ENCODE measurements around the gene SLC6A8. TPM values are rescaled to one million over a fixed set of nuclear protein-coding genes. Genes with fewer than 3 reads are reported as not detected.
"Not testable (repeated sequence)": the region's sequence is repeated elsewhere in the genome, so short reads cannot be mapped to it uniquely, and the experiment has no call there.

Gene SLC6A8
- total and polyA plus RNA-seq, 9 donors: 14.6 to 49.1 (median 32.1) TPM

DNA sequence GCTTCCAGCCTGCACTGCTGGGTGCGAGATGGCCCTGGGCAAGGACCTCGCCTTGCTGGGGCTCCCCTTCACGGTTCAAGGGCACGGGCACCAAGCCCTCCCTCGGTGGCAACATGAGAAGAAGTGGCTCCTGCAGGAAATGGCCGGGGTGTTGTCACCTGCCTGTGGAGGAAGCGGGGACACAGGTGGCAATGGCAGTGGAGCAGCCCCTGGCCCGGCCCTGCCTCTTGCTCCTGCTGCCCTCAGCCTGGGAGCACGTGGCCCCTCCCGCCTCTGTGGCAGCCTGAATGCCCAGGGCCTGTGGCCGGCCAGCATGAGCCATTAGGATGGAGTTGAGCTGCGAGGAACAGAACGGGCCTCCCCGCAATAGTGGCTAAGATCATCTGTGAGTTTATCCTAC is 53.7 kb downstream of the SLC6A8 start:
- DNase-seq: no peak
- Histone ChIP-seq H3K4me1 (ENCODE audit: control insufficient read depth, insufficient read depth, low read length) (peaks cover 19% of the 10 kb centered on the region), H3K4me3 (ENCODE audit: low read length) (no peak overlapping the region), H3K9me3 (replicated peaks; ENCODE audit: control insufficient read depth, low read depth, low read length) (no peaks in the 10 kb centered on the region), H3K27ac (ENCODE audit: low read length) (no peak overlapping the region), H3K36me3 (ENCODE audit: control insufficient read depth, insufficient read depth, low read length) (no peaks in the 10 kb centered on the region), H3K27me3 (ENCODE audit: control insufficient read depth, insufficient read depth, low read length) (no peaks in the 10 kb centered on the region)
- WGBS (ENCODE audit: insufficient coverage): 88% methylated on average over 10 of the region's 14 CpGs

- peaks cover 16% of the 10 kb centered on the region for H3K4me1 ChIP-seq (ENCODE audit: control insufficient read depth, insufficient read depth, low read length)
- not testable (repeated sequence) for H3K36me3 ChIP-seq (ENCODE audit: control insufficient read depth, insufficient read depth, low read length); DNase-seq; H3K9me3 ChIP-seq (replicated peaks; ENCODE audit: control insufficient read depth, low read depth, low read length); H3K4me3 ChIP-seq (ENCODE audit: low read length); H3K27ac ChIP-seq (ENCODE audit: low read length); H3K27me3 ChIP-seq (ENCODE audit: control insufficient read depth, insufficient read depth, low read length)
- WGBS (ENCODE audit: insufficient coverage): 96% methylated on average over 12 of the region's 14 CpGs
These were observed 54.4 kb downstream of the SLC6A8 start for GRCh38 chrX:153742111-153742510.

DNA sequence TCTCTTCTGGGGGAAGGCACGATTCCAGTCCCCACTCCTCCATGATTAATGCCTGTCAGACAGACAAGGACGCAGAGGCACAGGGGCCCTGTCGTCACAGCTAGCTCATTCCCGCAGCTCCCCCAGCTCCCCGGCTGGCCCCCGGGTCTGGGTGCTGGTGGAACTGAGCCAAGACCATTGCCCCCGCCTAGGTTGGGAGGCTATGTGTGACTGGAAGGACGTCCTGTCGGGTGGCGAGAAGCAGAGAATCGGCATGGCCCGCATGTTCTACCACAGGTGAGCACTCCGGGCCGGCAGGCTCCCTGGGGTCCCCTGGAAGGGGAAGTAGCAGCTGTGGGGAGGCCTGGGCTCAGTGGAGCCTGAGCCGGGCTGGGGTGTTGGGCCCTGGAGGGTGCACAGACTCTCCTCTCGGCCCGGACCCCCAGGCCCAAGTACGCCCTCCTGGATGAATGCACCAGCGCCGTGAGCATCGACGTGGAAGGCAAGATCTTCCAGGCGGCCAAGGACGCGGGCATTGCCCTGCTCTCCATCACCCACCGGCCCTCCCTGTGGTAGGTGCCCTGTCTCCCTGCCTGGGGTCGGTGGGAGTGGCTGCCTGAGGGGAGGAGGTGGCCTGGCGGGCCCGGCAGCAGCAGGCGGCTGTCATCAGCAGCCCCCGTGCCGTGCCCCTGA is 55.2 kb downstream of the SLC6A8 start:
- not testable (repeated sequence) for H3K9me3 ChIP-seq (replicated peaks; ENCODE audit: control insufficient read depth, low read depth, low read length); H3K27me3 ChIP-seq (ENCODE audit: control insufficient read depth, insufficient read depth, low read length)
- WGBS (ENCODE audit: insufficient coverage): 75% methylated on average over 6 of the region's 32 CpGs

GRCh38 chrX:153743468-153744209 is 55.9 kb downstream of the SLC6A8 start:
- H3K4me1 ChIP-seq (ENCODE audit: control insufficient read depth, insufficient read depth, low read length): peaks cover 16% of the 10 kb centered on the region
- not testable (repeated sequence) for H3K36me3 ChIP-seq (ENCODE audit: control insufficient read depth, insufficient read depth, low read length); H3K9me3 ChIP-seq (replicated peaks; ENCODE audit: control insufficient read depth, low read depth, low read length); H3K4me3 ChIP-seq (ENCODE audit: low read length); H3K27ac ChIP-seq (ENCODE audit: low read length); H3K27me3 ChIP-seq (ENCODE audit: control insufficient read depth, insufficient read depth, low read length); DNase-seq
- 33% methylated on average over 8 of the region's 35 CpGs for WGBS (ENCODE audit: insufficient coverage)

More for the DNA sequence above, 55.2 kb downstream of the SLC6A8 start:
- not testable (repeated sequence) for H3K36me3 ChIP-seq (ENCODE audit: control insufficient read depth, insufficient read depth, low read length); H3K4me3 ChIP-seq (ENCODE audit: low read length); DNase-seq; H3K27ac ChIP-seq (ENCODE audit: low read length)
- peaks cover 16% of the 10 kb centered on the region for H3K4me1 ChIP-seq (ENCODE audit: control insufficient read depth, insufficient read depth, low read length)

GRCh38 chrX:153744210-153745066 is 56.7 kb downstream of the SLC6A8 start:
- Histone ChIP-seq H3K36me3 (ENCODE audit: control insufficient read depth, insufficient read depth, low read length) (no peaks in the 10 kb centered on the region), H3K4me1 (ENCODE audit: control insufficient read depth, insufficient read depth, low read length) (peaks cover 16% of the 10 kb centered on the region), H3K27ac (ENCODE audit: low read length) (no peak overlapping the region), H3K27me3 (ENCODE audit: control insufficient read depth, insufficient read depth, low read length) (no peaks in the 10 kb centered on the region), H3K4me3 (ENCODE audit: low read length) (no peak overlapping the region), H3K9me3 (replicated peaks; ENCODE audit: control insufficient read depth, low read depth, low read length) (no peaks in the 10 kb centered on the region)
- WGBS (ENCODE audit: insufficient coverage): 37% methylated on average over 31 of the region's 38 CpGs
- no peak for DNase-seq

- WGBS (ENCODE audit: insufficient coverage): 52% methylated on average over 7 of the region's 12 CpGs
- H3K4me1 ChIP-seq (ENCODE audit: control insufficient read depth, insufficient read depth, low read length): peaks cover 16% of the 10 kb centered on the region
- H3K27me3 ChIP-seq (ENCODE audit: control insufficient read depth, insufficient read depth, low read length); H3K36me3 ChIP-seq (ENCODE audit: control insufficient read depth, insufficient read depth, low read length); DNase-seq; H3K27ac ChIP-seq (ENCODE audit: low read length); H3K4me3 ChIP-seq (ENCODE audit: low read length); H3K9me3 ChIP-seq (replicated peaks; ENCODE audit: control insufficient read depth, low read depth, low read length): not testable (repeated sequence)
These were observed 57.3 kb downstream of the SLC6A8 start for GRCh38 chrX:153745067-153745433.

Other genes with a start within 250 kb of the SLC6A8 start
- gene TREX2, start 241.9 kb upstream of the SLC6A8 start, total RNA-seq: 0.49 TPM
- 1 to 10 TPM in 1 of 8 donors, under 1 TPM in 7; 0.20 to 1.3 (median 0.63) TPM for gene TREX2, start 241.9 kb upstream of the SLC6A8 start, polyA plus RNA-seq (ENCODE audit: insufficient read depth in 1 of 8, insufficient read length in 8 of 8, low replicate concordance in 1 of 8)
- gene HAUS7, start 217.3 kb upstream of the SLC6A8 start, total RNA-seq: 20.0 TPM
- 10 to 100 TPM; 27.2 to 34.3 (median 30.3) TPM for gene HAUS7, start 217.3 kb upstream of the SLC6A8 start, polyA plus RNA-seq (ENCODE audit: insufficient read depth in 1 of 8, insufficient read length in 8 of 8, low replicate concordance in 1 of 8)
- 39.7 TPM for gene BGN, start 192.9 kb upstream of the SLC6A8 start, total RNA-seq
- gene BGN, start 192.9 kb upstream of the SLC6A8 start, polyA plus RNA-seq (ENCODE audit: insufficient read depth in 1 of 8, insufficient read length in 8 of 8, low replicate concordance in 1 of 8): 100 to 1,000 TPM in 6 of 8 donors, 10 to 100 TPM in 2; 87.7 to 238 (median 161) TPM
- gene ATP2B3, start 170.3 kb upstream of the SLC6A8 start, total RNA-seq: 0.18 TPM
- gene ATP2B3, start 170.3 kb upstream of the SLC6A8 start, polyA plus RNA-seq (ENCODE audit: insufficient read depth in 1 of 8, insufficient read length in 8 of 8, low replicate concordance in 1 of 8): under 1 TPM; 0.22 to 0.56 (median 0.31) TPM
- gene CCNQ, start 88.8 kb upstream of the SLC6A8 start, total RNA-seq: 14.1 TPM
- 10 to 100 TPM; 11.7 to 15.9 (median 13.2) TPM for gene CCNQ, start 88.8 kb upstream of the SLC6A8 start, polyA plus RNA-seq (ENCODE audit: insufficient read depth in 1 of 8, insufficient read length in 8 of 8, low replicate concordance in 1 of 8)
- gene DUSP9, start 40.7 kb upstream of the SLC6A8 start, total RNA-seq: 0.35 TPM
- under 1 TPM in 7 of 8 donors, not detected in 1; 0.11 to 0.89 (median 0.37) TPM for gene DUSP9, start 40.7 kb upstream of the SLC6A8 start, polyA plus RNA-seq (ENCODE audit: insufficient read depth in 1 of 8, insufficient read length in 8 of 8, low replicate concordance in 1 of 8)
- gene PNCK, start 14.1 kb upstream of the SLC6A8 start, total RNA-seq: 3.5 TPM
- 10 to 100 TPM in 1 of 8 donors, 1 to 10 TPM in 5, under 1 TPM in 2; 0.93 to 10.6 (median 3.4) TPM for gene PNCK, start 14.1 kb upstream of the SLC6A8 start, polyA plus RNA-seq (ENCODE audit: insufficient read depth in 1 of 8, insufficient read length in 8 of 8, low replicate concordance in 1 of 8)
- gene BCAP31, start 36.5 kb downstream of the SLC6A8 start, total RNA-seq: 51.8 TPM
- gene BCAP31, start 36.5 kb downstream of the SLC6A8 start, polyA plus RNA-seq (ENCODE audit: insufficient read depth in 1 of 8, insufficient read length in 8 of 8, low replicate concordance in 1 of 8): 10 to 100 TPM; 73.9 to 90.1 (median 76.9) TPM
- 7.2 TPM for gene ABCD1, start 36.9 kb downstream of the SLC6A8 start, total RNA-seq
- 10 to 100 TPM in 1 of 8 donors, 1 to 10 TPM in 7; 7.7 to 11.4 (median 9.2) TPM for gene ABCD1, start 36.9 kb downstream of the SLC6A8 start, polyA plus RNA-seq (ENCODE audit: insufficient read depth in 1 of 8, insufficient read length in 8 of 8, low replicate concordance in 1 of 8)
- gene PLXNB3, start 76.3 kb downstream of the SLC6A8 start, total RNA-seq: 0.89 TPM
- 1 to 10 TPM; 2.4 to 8.9 (median 4.2) TPM for gene PLXNB3, start 76.3 kb downstream of the SLC6A8 start, polyA plus RNA-seq (ENCODE audit: insufficient read depth in 1 of 8, insufficient read length in 8 of 8, low replicate concordance in 1 of 8)
- gene SRPK3, start 93.1 kb downstream of the SLC6A8 start, total RNA-seq: 195 TPM
- gene SRPK3, start 93.1 kb downstream of the SLC6A8 start, polyA plus RNA-seq (ENCODE audit: insufficient read depth in 1 of 8, insufficient read length in 8 of 8, low replicate concordance in 1 of 8): 100 to 1,000 TPM; 145 to 273 (median 232) TPM
- 30.6 TPM for gene IDH3G, start 106.4 kb downstream of the SLC6A8 start, total RNA-seq
- gene IDH3G, start 106.4 kb downstream of the SLC6A8 start, polyA plus RNA-seq (ENCODE audit: insufficient read depth in 1 of 8, insufficient read length in 8 of 8, low replicate concordance in 1 of 8): 10 to 100 TPM; 49.7 to 62.4 (median 54.4) TPM
- gene SSR4, start 106.7 kb downstream of the SLC6A8 start, total RNA-seq: 188 TPM
- gene SSR4, start 106.7 kb downstream of the SLC6A8 start, polyA plus RNA-seq (ENCODE audit: insufficient read depth in 1 of 8, insufficient read length in 8 of 8, low replicate concordance in 1 of 8): 100 to 1,000 TPM in 7 of 8 donors, 10 to 100 TPM in 1; 95.6 to 148 (median 131) TPM
- 1.6 TPM for gene PDZD4, start 142.6 kb downstream of the SLC6A8 start, total RNA-seq
- 1 to 10 TPM; 2.1 to 6.3 (median 3.8) TPM for gene PDZD4, start 142.6 kb downstream of the SLC6A8 start, polyA plus RNA-seq (ENCODE audit: insufficient read depth in 1 of 8, insufficient read length in 8 of 8, low replicate concordance in 1 of 8)
- gene L1CAM, start 198.2 kb downstream of the SLC6A8 start, total RNA-seq: 0.84 TPM
- gene L1CAM, start 198.2 kb downstream of the SLC6A8 start, polyA plus RNA-seq (ENCODE audit: insufficient read depth in 1 of 8, insufficient read length in 8 of 8, low replicate concordance in 1 of 8): 10 to 100 TPM in 1 of 8 donors, 1 to 10 TPM in 7; 1.6 to 12.0 (median 3.7) TPM
- gene AVPR2, start 216.7 kb downstream of the SLC6A8 start, total RNA-seq: 0.84 TPM
- gene AVPR2, start 216.7 kb downstream of the SLC6A8 start, polyA plus RNA-seq (ENCODE audit: insufficient read depth in 1 of 8, insufficient read length in 8 of 8, low replicate concordance in 1 of 8): 1 to 10 TPM in 2 of 8 donors, under 1 TPM in 6; 0.49 to 1.2 (median 0.79) TPM
- 15.5 TPM for gene ARHGAP4, start 238.3 kb downstream of the SLC6A8 start, total RNA-seq
- 10 to 100 TPM; 15.1 to 30.8 (median 22.2) TPM for gene ARHGAP4, start 238.3 kb downstream of the SLC6A8 start, polyA plus RNA-seq (ENCODE audit: insufficient read depth in 1 of 8, insufficient read length in 8 of 8, low replicate concordance in 1 of 8)
- gene NAA10, start 247.1 kb downstream of the SLC6A8 start, total RNA-seq: 42.8 TPM
- gene NAA10, start 247.1 kb downstream of the SLC6A8 start, polyA plus RNA-seq (ENCODE audit: insufficient read depth in 1 of 8, insufficient read length in 8 of 8, low replicate concordance in 1 of 8): 10 to 100 TPM; 62.6 to 77.5 (median 65.7) TPM

All from muscle of leg (tissue), 11 donors.